Loucy (cell line): Measurements from ENCODE around the gene KRTAP12-4.

Source experiments
- CTCF ChIP-seq: fragments of 200-600 bp; sonication (generic); conservative IDR thresholded peaks from 2 replicates; pipeline ENCODE4 v1.5.1; 2014; ENCODE audit warnings: mild to moderate bottlenecking, antibody characterized with exemption, low read length
- EZH2phosphoT487 ChIP-seq: fragments of 200-600 bp; IDR thresholded peaks from 2 replicates; pipeline ENCODE4 v1.6.1; 2018; ENCODE audit warnings: antibody characterized with exemption, mild to moderate bottlenecking, moderate library complexity, borderline replicate concordance

GRCh38 chr21:44612669-44613229 is 41.7 kb downstream of the KRTAP12-4 start:
- TF ChIP-seq CTCF (no peak), EZH2phosphoT487 (no peak)
